ENCODE measurements around the gene CNN1.
"Not testable (repeated sequence)": the region's sequence is repeated elsewhere in the genome, so short reads cannot be mapped to it uniquely, and the experiment has no call there.

Gene CNN1

GRCh38 chr19:11566164-11566563 lies 27.5 kb downstream of the CNN1 start:
- DNase-seq: peak in 2 of 4 experiments; percentile 39 to 42

DNA sequence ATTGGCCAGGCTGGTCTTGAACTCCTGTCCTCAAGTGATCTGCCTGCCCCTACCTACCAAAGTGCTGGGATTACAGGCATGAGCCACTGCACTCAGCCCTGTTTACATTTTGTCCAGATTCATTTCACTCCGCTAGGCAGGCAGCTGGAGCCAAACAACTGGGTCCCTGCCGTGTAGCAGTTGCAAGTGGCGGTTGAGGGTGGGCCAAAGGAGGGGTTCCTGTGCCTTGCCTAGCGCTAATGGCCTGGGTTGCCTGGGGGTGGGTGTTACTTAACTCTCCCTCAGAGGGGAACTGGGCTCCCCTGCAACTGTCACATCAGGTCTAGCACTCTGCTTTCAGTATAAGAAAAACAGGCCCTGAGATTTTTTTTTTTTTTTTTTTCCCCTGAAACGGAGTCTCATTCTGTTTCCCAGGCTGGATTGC lies 31.4 kb downstream of the CNN1 start:
- peak; percentile 54 to 80 (median 71) for DNase-seq

GRCh38 chr19:11573354-11573753 lies 34.7 kb downstream of the CNN1 start:
- peak in 2 of 4 experiments; percentile 32 to 38 for DNase-seq

DNA sequence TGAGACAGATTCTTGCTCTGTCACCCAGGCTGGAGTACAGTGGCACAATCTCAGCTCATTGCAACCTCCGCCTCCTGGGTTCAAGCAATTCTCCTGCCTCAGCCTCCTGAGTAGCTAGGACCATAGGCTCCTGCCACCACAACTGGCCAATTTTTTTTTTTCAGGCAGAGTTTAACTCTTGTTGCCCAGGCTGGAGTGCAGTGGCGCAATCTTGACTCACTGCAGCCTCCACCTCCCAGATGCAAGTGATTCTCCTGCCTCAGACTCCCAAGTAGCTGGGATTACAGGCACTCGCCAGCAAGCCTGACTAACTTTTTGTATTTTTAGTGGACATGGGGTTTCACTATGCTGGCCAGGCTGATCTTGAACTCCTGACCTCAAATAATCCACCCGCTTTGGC lies 35.1 kb downstream of the CNN1 start:
- peak in 2 of 4 experiments; percentile 38 to 44 for DNase-seq

- DNase-seq: peak in 2 of 4 experiments; percentile 17 to 24
Measured at GRCh38 chr19:11574689-11575088, 36.0 kb downstream of the CNN1 start.

DNA sequence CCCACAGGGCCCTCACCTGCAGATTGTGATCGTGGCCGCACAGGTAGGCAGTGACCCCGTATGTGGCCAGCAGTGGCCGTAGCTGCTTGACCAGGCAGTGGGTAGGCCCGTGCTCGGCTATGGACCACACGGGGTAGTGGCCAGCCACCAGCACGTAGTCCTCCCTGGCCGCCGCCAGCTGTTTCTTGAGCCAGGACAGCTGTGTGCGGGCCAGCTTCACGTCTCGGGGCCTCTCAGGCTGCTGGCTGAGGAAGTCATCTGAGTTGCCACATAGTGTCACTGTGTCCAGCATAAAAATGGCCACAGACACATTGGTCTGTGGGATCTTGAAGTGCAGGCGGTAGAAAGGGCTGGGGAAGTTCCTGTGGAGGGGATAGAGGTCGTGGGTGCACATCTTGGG lies 37.6 kb downstream of the CNN1 start:
- DNase-seq: peak; percentile 48 to 82 (median 74)

DNA sequence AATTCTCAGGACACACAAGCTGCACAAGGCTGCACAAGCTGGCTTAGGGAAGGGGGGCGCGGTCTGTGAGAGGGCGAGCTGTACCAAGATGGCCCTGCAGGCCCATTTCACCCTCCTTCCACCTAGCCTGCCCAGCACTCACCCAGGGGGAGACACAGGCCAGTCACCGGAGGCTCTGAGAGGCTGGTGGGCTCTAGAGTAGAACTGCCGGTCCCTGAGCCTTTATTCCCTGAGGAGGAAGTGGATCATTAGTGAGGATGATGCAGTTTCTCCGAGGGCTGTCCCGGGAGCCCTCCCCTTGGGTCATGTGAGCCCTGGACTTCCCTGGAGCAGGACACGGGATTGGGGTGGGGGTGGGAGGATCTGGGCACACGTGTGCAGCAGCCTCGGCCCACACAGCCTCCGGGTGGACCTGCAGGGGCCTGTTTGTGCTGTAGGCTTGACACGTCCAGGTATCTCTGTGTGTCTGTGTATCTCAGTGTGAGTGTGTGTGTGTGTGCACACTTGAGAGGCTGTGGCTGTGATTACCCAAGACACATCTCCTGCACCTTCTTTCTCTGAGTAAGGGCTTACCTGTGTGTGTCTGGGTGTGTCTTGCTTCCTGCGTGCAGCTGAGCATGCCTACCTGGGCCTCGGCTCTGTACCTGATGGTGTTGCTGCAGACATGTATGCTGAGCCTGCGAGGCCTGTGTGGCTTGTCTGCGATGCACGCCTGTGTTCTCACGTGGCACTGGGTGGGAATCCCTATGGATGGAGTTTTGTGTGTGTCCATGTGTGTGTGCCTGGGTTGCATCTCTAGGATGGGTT lies 39.0 kb downstream of the CNN1 start, which contains the start of gene ACP5:
TSS of gene ACP5 (minus strand) at position 195 of the 807 bp plus-strand sequence. CDS start 328 bp downstream, outside the sequence.
- DNase-seq: peak; percentile 85 to 93 (median 90)

GRCh38 chr19:11578258-11579142 lies 39.8 kb downstream of the CNN1 start:
- DNase-seq: peak; percentile 90 to 95 (median 93)

- peak; percentile 41 to 83 (median 58) for DNase-seq
Measured at GRCh38 chr19:11580116-11580515, 41.5 kb downstream of the CNN1 start.

DNA sequence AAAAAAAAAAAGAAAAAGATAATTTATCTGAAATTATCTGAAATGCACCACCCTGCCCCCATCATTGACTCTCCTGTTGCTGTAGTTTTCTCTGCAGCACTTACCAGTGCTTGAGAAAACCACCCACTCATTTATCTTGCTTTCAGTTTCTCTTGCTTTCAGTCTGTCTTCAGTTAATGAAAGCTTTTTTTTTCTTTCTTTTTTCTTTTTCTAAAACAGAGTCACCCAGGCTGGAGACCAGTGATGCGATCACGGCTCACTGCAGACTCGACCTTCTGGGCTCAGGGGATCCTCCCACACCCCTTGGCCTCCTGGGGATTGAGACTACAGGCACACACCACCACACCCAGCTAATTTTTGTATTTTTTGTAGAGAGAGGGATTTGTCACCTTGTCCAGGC lies 43.1 kb downstream of the CNN1 start:
- DNase-seq: peak; percentile 38 to 81 (median 72)

GRCh38 chr19:11586331-11586730 lies 47.7 kb downstream of the CNN1 start:
- DNase-seq: peak in 3 of 4 experiments; percentile 31 to 47 (median 35)

DNA sequence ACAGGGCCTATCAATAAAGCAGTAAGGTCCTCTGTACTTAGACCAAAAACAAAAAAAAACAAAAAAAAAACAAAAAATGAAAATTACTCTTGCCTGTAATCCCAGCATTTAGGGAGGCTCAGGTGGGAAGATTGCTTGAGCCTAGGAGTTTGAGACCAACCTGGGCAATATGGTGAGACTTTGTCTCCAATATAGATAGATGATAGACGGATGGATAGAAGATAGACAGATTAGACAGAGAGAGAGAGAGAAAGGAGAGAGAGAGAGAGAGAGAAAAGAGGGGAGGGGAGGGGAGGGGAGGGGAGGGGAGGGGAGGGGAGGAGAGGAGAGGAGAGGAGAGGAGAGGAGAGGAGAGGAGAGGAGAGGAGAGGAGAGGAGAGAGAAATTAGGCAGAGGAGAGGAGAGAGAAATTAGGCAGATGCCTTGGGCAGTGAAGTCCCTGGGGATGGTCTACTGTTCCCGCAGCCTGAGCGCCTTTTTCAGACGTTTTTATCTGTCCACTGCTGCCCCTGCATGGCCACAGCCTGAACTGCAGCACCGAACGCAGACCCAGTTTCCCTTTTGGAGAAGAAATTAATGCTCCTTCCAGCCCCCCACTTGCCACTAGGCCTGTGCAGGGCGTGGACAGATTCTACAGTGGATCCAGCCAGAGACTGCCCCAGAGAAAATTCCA lies 48.8 kb downstream of the CNN1 start:
- DNase-seq: peak; percentile 81 to 89 (median 88)

DNA sequence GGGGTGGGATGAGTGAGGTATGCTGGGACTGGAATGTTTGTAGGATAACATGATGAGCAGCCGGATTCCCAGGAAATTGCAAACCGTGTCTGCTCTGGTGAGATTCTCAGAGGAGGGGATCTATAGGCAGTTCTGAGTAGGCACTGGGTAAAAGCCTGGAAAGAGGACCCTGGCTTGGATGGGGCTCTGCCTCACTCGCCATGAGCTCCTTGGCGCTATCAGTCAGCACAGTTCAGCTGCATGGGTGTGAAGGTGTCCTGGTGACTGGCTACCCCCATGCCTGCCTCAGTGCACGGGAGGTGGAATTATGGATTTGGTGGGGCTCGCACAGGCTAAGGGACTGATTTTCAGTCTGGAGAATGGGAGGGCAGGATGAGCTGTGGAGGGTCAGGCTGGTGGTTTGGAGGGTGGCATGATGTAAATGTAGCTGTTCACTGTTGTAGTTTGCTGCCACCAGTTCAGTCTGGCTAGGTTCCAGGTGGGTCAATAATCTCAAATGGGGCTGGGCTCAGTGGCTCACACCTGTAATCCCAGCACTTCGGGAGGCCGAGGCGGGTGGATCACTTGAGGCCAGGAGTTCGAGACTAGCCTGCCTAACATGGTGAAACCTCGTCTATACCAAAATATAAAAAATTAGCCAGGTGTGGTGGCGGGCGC lies 49.5 kb downstream of the CNN1 start:
- no peak for DNase-seq

GRCh38 chr19:11594084-11594483 lies 55.4 kb downstream of the CNN1 start:
- no peak for DNase-seq

DNA sequence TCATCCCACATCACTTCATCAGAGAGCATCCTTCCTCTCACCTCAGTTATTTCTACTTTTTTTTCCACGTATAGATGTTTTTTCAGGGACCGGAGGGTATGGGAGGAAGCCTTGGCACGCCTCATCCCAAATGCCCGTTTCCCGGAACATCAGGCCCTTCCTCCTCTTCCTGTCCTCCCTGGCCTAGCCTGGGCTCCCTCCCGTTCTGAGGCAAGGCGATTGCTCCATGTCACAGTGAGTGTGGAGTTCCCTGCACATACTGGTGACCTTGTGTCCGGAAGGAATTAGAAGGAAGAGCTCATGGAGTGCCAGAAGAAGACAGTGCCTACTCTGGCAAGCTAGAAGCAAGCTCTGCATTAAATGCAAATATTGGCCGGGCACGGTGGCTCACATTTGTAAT lies 57.5 kb downstream of the CNN1 start:
- DNase-seq: no peak

- DNase-seq: peak; percentile 99
Measured at GRCh38 chr19:11597202-11598102, 58.8 kb downstream of the CNN1 start, which contains the start of gene ZNF627. Gene ZNF627, plus strand, starts transcription at chr19:11597483. Its CDS starts 145 bp downstream, at chr19:11597628.

DNA sequence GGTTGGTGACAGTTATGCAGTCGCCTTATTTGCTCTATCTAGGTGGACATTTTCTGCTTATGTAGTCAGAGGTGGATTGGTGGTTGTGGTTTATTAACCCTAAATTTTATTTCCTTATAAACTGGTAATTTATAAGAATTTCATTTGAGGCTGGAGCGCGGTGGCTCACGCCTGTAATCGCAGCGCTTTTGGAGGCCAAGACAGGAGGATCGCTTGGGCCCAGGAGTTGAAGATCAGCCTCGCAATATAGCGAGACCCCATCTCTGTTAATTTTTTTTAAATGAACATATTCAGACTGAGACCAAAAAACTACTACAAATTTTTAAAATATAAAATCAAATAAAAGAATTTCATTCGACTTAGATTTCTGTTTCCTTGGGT lies 59.4 kb downstream of the CNN1 start:
- no peak for DNase-seq

DNA sequence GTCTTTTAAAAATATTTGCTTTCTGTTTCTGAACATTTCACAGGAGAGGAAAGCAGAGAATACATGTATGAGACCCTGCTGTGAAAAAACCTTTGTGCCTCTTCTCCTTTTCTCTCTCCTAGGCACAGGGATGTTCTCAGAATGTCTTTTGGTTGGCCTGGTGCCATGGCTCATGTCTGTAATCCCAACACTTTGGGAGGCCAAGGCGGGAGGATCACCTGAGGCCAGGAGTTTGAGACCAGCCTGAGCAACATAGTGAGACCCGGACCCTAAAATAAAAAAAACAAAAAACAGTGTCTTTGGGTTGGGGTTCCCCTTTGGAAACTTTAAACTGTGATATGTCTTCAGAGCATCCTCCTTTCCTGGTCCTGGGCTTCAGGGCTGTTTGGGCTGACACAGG lies 60.1 kb downstream of the CNN1 start:
- DNase-seq: no peak

DNA sequence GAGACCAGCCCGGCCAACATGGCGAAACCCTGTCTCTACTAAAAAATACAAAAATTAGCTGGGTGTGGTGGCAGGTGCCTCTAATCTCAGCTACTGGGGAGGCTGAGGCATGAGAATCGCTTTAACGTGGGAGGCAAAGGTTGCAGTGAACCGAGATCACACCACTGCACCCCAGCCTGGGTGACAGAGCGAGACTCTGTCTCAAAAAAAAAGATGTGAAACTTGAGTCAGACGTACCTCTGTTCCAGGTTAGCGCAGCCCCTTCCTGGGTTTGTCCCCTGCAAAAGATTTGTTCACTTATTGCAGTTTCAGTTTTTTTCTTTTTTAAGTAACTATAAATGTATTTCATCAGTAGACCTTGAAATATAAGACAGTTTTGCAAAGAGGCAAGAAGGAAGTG lies 61.1 kb downstream of the CNN1 start:
- DNase-seq: not testable (repeated sequence)
